Esophagus muscularis mucosa (tissue), 4 donors: ENCODE results near the gene IQSEC3. TPM values are rescaled to one million over a fixed set of nuclear protein-coding genes. Genes with fewer than 3 reads are reported as not detected.

ENCODE experiments used
- DNase-seq: peaks from one replicate; pipeline ENCODE4 v3.0.0-alpha.2; 2017; ENCODE audit errors: extremely low spot score
- H3K27ac ChIP-seq, 4 donors: fragments of 200-600 bp; sonication (generic); replicated peaks in 1 of 4; 1 replicate in 3 of 4; 2 replicates in 1 of 4; pipeline ENCODE4 v1.5.1; 2016 to 2019; ENCODE audit warnings: mild to moderate bottlenecking in 1 of 4
- H3K27me3 ChIP-seq, 4 donors: fragments of 200-600 bp; sonication (generic); one replicate each; pipeline versions ENCODE4 v1.5.1 to v1.6.0; 2016 to 2019
- H3K36me3 ChIP-seq, 4 donors: fragments of 200-600 bp; sonication (generic); one replicate each; pipeline ENCODE4 v1.5.1; 2016 to 2019
- H3K4me1 ChIP-seq, 4 donors: fragments of 200-600 bp; sonication (generic); one replicate each; pipeline ENCODE4 v1.5.1; 2016 to 2019
- H3K4me3 ChIP-seq, 4 donors: fragments of 200-600 bp; sonication (generic); 1 replicate in 2 of 4; 2 replicates in 2 of 4; pipeline ENCODE4 v1.5.1; 2016 to 2019; ENCODE audit warnings: mild to moderate bottlenecking in 4 of 4, moderate library complexity in 1 of 4
- H3K9me3 ChIP-seq, 4 donors: fragments of 200-600 bp; sonication (generic); 1 replicate in 3 of 4; 2 replicates in 1 of 4; pipeline ENCODE4 v1.5.1; 2016 to 2019
- EP300 ChIP-seq: sonication (generic); formaldehyde crosslinking; IDR thresholded peaks from one replicate; pipeline ENCODE4 v1.6.1; 2017; ENCODE audit warnings: antibody characterized with exemption
- POLR2A ChIP-seq: fragments of 450-650 bp; IDR thresholded peaks from one replicate; pipeline ENCODE4 v1.6.1; 2017; ENCODE audit warnings: antibody characterized with exemption, moderate library complexity, mild to moderate bottlenecking, low read depth
- POLR2AphosphoS5 ChIP-seq, 2 donors: sonication (generic); formaldehyde crosslinking; IDR thresholded peaks; one replicate each; pipeline ENCODE4 v1.6.1; 2017; ENCODE audit warnings: antibody characterized with exemption in 2 of 2
- WGBS: methylation state at CpG from one replicate; pipeline ENCODE4 v1.1.5; 2018; 5-methylcytosine and 5-hydroxymethylcytosine counted together
- intact Hi-C: fragments of 100-400 bp; cut with DNase I; formaldehyde crosslinking; loops from one replicate; pipeline ENCODE4 v1.15.1; 2023
- total RNA-seq, 4 donors: library from RNA; depleted of rRNA; stranded (reverse); fragments of >200 nt; gene quantifications; one replicate each; pipeline versions ENCODE4 v1.1.0 to v1.2.1, GENCODE V29; 2016
- TF ChIP-seq, protein P1 (sequence below), 3 experiments: fragments of 200-600 bp in 2 of 3; fragments of 450-650 bp in 1 of 3; sonication (generic) in 2 of 3; IDR thresholded peaks; one replicate each; pipeline ENCODE4 v1.5.1; 2017 to 2019; ENCODE audit warnings: antibody characterized with exemption in 3 of 3, mild to moderate bottlenecking in 2 of 3, moderate library complexity in 1 of 3

Gene IQSEC3
- total RNA-seq, 4 donors from 2014 or later = 0.26 to 2.3 (median 1.4) TPM

GRCh38 chr12:117311-117710 is 50.7 kb downstream of the IQSEC3 start:
- no peaks in the 10 kb centered on the region for H3K9me3 ChIP-seq
- DNase-seq = no peak
- WGBS = 80% methylated on average over 7 of the region's 7 CpGs
- H3K27me3 ChIP-seq = peaks cover 0 to 53% (median 0%) of the 10 kb centered on the region in 4 donors
- H3K4me3 ChIP-seq = no peak overlapping the region
- no peaks in the 10 kb centered on the region for H3K4me1 ChIP-seq
- TF ChIP-seq POLR2A (no peak), POLR2AphosphoS5 (IDR thresholded peaks at IDR 0.05) (no peak), EP300 (no peak)
- TF ChIP-seq, protein P1, sequence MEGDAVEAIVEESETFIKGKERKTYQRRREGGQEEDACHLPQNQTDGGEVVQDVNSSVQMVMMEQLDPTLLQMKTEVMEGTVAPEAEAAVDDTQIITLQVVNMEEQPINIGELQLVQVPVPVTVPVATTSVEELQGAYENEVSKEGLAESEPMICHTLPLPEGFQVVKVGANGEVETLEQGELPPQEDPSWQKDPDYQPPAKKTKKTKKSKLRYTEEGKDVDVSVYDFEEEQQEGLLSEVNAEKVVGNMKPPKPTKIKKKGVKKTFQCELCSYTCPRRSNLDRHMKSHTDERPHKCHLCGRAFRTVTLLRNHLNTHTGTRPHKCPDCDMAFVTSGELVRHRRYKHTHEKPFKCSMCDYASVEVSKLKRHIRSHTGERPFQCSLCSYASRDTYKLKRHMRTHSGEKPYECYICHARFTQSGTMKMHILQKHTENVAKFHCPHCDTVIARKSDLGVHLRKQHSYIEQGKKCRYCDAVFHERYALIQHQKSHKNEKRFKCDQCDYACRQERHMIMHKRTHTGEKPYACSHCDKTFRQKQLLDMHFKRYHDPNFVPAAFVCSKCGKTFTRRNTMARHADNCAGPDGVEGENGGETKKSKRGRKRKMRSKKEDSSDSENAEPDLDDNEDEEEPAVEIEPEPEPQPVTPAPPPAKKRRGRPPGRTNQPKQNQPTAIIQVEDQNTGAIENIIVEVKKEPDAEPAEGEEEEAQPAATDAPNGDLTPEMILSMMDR (IDR thresholded peaks at IDR 0.05) = no peak
- intact Hi-C loops = no loop called here
- no peak overlapping the region for H3K27ac ChIP-seq
- no peaks in the 10 kb centered on the region for H3K36me3 ChIP-seq

DNA sequence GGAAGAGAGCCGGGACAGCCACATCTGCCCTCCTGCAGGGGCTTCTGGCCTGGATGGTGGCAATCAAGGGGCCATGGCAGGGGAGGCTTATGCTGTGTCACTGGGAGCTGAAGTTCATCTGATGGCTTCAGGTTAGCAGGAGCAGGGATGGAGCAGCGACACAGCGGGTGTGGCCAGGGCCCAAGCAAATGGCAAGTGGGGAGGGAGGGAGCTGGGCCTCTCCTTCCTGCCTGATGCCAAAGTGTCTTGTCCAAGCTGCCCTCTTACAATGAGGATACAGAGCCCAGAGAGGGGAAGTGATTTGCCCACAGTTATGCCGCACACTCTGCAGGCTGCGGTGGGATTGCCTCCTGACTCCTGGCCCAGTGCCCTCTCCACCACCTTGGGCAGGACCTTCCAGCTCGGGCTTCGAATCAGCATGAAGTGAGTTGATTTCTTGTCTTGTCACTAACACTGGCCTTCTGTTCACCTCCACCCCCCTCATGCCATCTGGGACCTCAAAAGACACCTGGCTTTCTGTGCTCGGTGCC is 51.3 kb downstream of the IQSEC3 start:
- Histone ChIP-seq H3K36me3 (no peaks in the 10 kb centered on the region), H3K27me3 (peaks cover 0 to 57% (median 0%) of the 10 kb centered on the region in 4 donors), H3K27ac (no peak overlapping the region), H3K9me3 (no peaks in the 10 kb centered on the region), H3K4me3 (no peak overlapping the region), H3K4me1 (no peaks in the 10 kb centered on the region)
- WGBS = 91% methylated on average over 8 of the region's 8 CpGs
- intact Hi-C loops = no loop called here
- DNase-seq = no peak
- no peak for TF ChIP-seq POLR2AphosphoS5 (IDR thresholded peaks at IDR 0.05)
- TF ChIP-seq, protein P1 (IDR thresholded peaks at IDR 0.05) = no peak

- Histone ChIP-seq H3K36me3 (no peaks in the 10 kb centered on the region), H3K4me3 (no peak overlapping the region), H3K4me1 (no peaks in the 10 kb centered on the region), H3K9me3 (no peaks in the 10 kb centered on the region), H3K27ac (no peak overlapping the region), H3K27me3 (peaks cover 0 to 62% (median 0%) of the 10 kb centered on the region in 4 donors)
- TF ChIP-seq POLR2A (no peak), POLR2AphosphoS5 (IDR thresholded peaks at IDR 0.05) (no peak), EP300 (no peak)
- TF ChIP-seq, protein P1 (IDR thresholded peaks at IDR 0.05) = no peak
- intact Hi-C loops = no loop called here
- whole genome bisulfite sequencing = 85% methylated on average over 4 of the region's 4 CpGs
- no peak for DNase-seq
Observed at GRCh38 chr12:118591-118990, 52.0 kb downstream of the IQSEC3 start.

- Histone ChIP-seq H3K36me3 (no peaks in the 10 kb centered on the region), H3K9me3 (no peaks in the 10 kb centered on the region), H3K27me3 (peaks cover 0 to 63% (median 0%) of the 10 kb centered on the region in 4 donors), H3K27ac (no peak overlapping the region), H3K4me1 (no peaks in the 10 kb centered on the region), H3K4me3 (no peak overlapping the region)
- TF ChIP-seq EP300 (no peak), POLR2A (no peak), POLR2AphosphoS5 (IDR thresholded peaks at IDR 0.05) (no peak)
- TF ChIP-seq, protein P1 (IDR thresholded peaks at IDR 0.05) = no peak
- intact Hi-C loops = no loop called here
- DNase-seq = no peak
- 72% methylated on average over 6 of the region's 6 CpGs for WGBS
Observed at GRCh38 chr12:120951-121350, 54.4 kb downstream of the IQSEC3 start.

DNA sequence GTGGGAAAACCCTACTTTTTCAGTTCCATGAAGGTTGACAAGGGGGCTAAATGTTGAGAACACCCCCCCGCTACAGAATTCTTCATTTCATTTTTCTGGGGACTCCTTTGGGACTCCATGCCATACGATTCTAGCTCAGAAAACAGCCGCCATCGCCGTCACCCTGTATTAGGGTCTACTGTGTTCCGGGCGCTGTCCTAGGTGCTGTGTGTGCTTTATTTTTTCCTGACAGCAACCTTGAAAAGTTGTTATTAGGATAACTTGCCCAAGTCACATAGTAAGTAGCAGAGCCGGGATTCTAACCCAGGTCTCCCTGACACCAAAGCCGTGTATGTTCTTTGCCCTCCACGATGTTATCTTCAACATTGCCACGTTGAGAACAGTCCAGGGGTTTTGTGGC is 55.1 kb downstream of the IQSEC3 start:
- intact Hi-C loops = no loop called here
- Histone ChIP-seq H3K9me3 (no peaks in the 10 kb centered on the region), H3K27ac (no peak overlapping the region), H3K4me1 (no peaks in the 10 kb centered on the region), H3K27me3 (peaks cover 0 to 57% (median 0%) of the 10 kb centered on the region in 4 donors), H3K36me3 (no peaks in the 10 kb centered on the region), H3K4me3 (no peak overlapping the region)
- DNase-seq = no peak
- no peak for TF ChIP-seq EP300
- WGBS = 85% methylated on average over 11 of the region's 11 CpGs
